ENCODE data around the gene TBX21.

TBX21 gene

DNA sequence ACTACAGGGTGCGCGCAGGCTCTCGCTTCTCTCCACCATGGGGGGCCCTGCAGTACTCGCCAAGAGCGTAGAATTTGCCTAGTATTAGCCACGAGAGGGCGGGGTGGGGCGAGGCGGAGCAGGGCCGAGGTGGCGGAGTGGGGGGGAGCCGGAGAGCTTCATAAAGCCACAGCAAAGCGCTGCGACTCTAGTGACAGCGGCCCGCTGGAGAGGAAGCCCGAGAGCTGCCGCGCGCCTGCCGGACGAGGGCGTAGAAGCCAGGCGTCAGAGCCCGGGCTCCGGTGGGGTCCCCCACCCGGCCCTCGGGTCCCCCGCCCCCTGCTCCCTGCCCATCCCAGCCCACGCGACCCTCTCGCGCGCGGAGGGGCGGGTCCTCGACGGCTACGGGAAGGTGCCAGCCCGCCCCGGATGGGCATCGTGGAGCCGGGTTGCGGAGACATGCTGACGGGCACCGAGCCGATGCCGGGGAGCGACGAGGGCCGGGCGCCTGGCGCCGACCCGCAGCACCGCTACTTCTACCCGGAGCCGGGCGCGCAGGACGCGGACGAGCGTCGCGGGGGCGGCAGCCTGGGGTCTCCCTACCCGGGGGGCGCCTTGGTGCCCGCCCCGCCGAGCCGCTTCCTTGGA lies at the start of gene TBX21 (continued):
- TF ChIP-seq, protein P1, sequence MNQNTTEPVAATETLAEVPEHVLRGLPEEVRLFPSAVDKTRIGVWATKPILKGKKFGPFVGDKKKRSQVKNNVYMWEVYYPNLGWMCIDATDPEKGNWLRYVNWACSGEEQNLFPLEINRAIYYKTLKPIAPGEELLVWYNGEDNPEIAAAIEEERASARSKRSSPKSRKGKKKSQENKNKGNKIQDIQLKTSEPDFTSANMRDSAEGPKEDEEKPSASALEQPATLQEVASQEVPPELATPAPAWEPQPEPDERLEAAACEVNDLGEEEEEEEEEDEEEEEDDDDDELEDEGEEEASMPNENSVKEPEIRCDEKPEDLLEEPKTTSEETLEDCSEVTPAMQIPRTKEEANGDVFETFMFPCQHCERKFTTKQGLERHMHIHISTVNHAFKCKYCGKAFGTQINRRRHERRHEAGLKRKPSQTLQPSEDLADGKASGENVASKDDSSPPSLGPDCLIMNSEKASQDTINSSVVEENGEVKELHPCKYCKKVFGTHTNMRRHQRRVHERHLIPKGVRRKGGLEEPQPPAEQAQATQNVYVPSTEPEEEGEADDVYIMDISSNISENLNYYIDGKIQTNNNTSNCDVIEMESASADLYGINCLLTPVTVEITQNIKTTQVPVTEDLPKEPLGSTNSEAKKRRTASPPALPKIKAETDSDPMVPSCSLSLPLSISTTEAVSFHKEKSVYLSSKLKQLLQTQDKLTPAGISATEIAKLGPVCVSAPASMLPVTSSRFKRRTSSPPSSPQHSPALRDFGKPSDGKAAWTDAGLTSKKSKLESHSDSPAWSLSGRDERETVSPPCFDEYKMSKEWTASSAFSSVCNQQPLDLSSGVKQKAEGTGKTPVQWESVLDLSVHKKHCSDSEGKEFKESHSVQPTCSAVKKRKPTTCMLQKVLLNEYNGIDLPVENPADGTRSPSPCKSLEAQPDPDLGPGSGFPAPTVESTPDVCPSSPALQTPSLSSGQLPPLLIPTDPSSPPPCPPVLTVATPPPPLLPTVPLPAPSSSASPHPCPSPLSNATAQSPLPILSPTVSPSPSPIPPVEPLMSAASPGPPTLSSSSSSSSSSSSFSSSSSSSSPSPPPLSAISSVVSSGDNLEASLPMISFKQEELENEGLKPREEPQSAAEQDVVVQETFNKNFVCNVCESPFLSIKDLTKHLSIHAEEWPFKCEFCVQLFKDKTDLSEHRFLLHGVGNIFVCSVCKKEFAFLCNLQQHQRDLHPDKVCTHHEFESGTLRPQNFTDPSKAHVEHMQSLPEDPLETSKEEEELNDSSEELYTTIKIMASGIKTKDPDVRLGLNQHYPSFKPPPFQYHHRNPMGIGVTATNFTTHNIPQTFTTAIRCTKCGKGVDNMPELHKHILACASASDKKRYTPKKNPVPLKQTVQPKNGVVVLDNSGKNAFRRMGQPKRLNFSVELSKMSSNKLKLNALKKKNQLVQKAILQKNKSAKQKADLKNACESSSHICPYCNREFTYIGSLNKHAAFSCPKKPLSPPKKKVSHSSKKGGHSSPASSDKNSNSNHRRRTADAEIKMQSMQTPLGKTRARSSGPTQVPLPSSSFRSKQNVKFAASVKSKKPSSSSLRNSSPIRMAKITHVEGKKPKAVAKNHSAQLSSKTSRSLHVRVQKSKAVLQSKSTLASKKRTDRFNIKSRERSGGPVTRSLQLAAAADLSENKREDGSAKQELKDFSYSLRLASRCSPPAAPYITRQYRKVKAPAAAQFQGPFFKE (tag by site-specific recombination; IDR thresholded peaks at IDR 0.05; ENCODE audit: borderline replicate concordance): no peak
- no peak for TF ChIP-seq WT1 (tag by site-specific recombination; IDR thresholded peaks at IDR 0.05)
- no peak for TF ChIP-seq ZNF175 (tag by site-specific recombination; IDR thresholded peaks at IDR 0.05)
- TF ChIP-seq, protein P2, sequence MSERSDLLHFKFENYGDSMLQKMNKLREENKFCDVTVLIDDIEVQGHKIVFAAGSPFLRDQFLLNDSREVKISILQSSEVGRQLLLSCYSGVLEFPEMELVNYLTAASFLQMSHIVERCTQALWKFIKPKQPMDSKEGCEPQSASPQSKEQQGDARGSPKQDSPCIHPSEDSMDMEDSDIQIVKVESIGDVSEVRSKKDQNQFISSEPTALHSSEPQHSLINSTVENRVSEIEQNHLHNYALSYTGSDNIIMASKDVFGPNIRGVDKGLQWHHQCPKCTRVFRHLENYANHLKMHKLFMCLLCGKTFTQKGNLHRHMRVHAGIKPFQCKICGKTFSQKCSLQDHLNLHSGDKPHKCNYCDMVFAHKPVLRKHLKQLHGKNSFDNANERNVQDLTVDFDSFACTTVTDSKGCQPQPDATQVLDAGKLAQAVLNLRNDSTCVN (tag by site-specific recombination; optimal IDR thresholded peaks at IDR 0.05): peak; percentile 48
- no peak for TF ChIP-seq ZNF221 (tag by site-specific recombination; IDR thresholded peaks at IDR 0.05; ENCODE audit: borderline replicate concordance)
- peak; percentile 55 for TF ChIP-seq GLIS1 (tag by site-specific recombination; IDR thresholded peaks at IDR 0.05)
- no peak for TF ChIP-seq ZNF138 (tag by site-specific recombination; IDR thresholded peaks at IDR 0.05; ENCODE audit: borderline replicate concordance)
- TF ChIP-seq, protein P3, sequence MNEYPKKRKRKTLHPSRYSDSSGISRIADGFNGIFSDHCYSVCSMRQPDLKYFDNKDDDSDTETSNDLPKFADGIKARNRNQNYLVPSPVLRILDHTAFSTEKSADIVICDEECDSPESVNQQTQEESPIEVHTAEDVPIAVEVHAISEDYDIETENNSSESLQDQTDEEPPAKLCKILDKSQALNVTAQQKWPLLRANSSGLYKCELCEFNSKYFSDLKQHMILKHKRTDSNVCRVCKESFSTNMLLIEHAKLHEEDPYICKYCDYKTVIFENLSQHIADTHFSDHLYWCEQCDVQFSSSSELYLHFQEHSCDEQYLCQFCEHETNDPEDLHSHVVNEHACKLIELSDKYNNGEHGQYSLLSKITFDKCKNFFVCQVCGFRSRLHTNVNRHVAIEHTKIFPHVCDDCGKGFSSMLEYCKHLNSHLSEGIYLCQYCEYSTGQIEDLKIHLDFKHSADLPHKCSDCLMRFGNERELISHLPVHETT (tag by site-specific recombination; IDR thresholded peaks at IDR 0.05): no peak
- TF ChIP-seq EGR2 (tag by site-specific recombination; IDR thresholded peaks at IDR 0.05; ENCODE audit: low read depth): 0 out of 2 replicates have a peak, but pooled peaks have one; percentile 10
- TF ChIP-seq ZNF202 (tag by site-specific recombination; IDR thresholded peaks at IDR 0.05; ENCODE audit: borderline replicate concordance): no peak
- peak; percentile 74 for TF ChIP-seq GLIS2 (tag by site-specific recombination; IDR thresholded peaks at IDR 0.05)
- TF ChIP-seq, protein P4, sequence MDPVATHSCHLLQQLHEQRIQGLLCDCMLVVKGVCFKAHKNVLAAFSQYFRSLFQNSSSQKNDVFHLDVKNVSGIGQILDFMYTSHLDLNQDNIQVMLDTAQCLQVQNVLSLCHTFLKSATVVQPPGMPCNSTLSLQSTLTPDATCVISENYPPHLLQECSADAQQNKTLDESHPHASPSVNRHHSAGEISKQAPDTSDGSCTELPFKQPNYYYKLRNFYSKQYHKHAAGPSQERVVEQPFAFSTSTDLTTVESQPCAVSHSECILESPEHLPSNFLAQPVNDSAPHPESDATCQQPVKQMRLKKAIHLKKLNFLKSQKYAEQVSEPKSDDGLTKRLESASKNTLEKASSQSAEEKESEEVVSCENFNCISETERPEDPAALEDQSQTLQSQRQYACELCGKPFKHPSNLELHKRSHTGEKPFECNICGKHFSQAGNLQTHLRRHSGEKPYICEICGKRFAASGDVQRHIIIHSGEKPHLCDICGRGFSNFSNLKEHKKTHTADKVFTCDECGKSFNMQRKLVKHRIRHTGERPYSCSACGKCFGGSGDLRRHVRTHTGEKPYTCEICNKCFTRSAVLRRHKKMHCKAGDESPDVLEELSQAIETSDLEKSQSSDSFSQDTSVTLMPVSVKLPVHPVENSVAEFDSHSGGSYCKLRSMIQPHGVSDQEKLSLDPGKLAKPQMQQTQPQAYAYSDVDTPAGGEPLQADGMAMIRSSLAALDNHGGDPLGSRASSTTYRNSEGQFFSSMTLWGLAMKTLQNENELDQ (tag by site-specific recombination; IDR thresholded peaks at IDR 0.05; ENCODE audit: low read depth): no peak
- 0 out of 2 replicates have a peak, but pooled peaks have one; percentile 18 for TF ChIP-seq SP2 (tag by site-specific recombination; IDR thresholded peaks at IDR 0.05)
- TF ChIP-seq SP7 (tag by site-specific recombination; IDR thresholded peaks at IDR 0.05): 0 out of 2 replicates have a peak, but pooled peaks have one; percentile 25
- TF ChIP-seq ZSCAN23 (tag by site-specific recombination; IDR thresholded peaks at IDR 0.05): no peak
- TF ChIP-seq ZNF654 (tag by site-specific recombination; IDR thresholded peaks at IDR 0.05; ENCODE audit: low read depth): no peak
- no peak for TF ChIP-seq YY2 (tag by site-specific recombination; IDR thresholded peaks at IDR 0.05)
- no peak for TF ChIP-seq ZNF707 (tag by site-specific recombination; IDR thresholded peaks at IDR 0.05)
- no peak for TF ChIP-seq ZNF658 (tag by site-specific recombination; IDR thresholded peaks at IDR 0.05)
- TF ChIP-seq, protein P5, sequence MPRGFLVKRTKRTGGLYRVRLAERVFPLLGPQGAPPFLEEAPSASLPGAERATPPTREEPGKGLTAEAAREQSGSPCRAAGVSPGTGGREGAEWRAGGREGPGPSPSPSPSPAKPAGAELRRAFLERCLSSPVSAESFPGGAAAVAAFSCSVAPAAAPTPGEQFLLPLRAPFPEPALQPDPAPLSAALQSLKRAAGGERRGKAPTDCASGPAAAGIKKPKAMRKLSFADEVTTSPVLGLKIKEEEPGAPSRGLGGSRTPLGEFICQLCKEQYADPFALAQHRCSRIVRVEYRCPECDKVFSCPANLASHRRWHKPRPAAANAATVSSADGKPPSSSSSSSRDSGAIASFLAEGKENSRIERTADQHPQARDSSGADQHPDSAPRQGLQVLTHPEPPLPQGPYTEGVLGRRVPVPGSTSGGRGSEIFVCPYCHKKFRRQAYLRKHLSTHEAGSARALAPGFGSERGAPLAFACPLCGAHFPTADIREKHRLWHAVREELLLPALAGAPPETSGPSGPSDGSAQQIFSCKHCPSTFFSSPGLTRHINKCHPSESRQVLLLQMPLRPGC (tag by site-specific recombination; IDR thresholded peaks at IDR 0.05): no peak
- no peak for TF ChIP-seq IKZF3 (tag by site-specific recombination; IDR thresholded peaks at IDR 0.05)
- TF ChIP-seq, protein P6, sequence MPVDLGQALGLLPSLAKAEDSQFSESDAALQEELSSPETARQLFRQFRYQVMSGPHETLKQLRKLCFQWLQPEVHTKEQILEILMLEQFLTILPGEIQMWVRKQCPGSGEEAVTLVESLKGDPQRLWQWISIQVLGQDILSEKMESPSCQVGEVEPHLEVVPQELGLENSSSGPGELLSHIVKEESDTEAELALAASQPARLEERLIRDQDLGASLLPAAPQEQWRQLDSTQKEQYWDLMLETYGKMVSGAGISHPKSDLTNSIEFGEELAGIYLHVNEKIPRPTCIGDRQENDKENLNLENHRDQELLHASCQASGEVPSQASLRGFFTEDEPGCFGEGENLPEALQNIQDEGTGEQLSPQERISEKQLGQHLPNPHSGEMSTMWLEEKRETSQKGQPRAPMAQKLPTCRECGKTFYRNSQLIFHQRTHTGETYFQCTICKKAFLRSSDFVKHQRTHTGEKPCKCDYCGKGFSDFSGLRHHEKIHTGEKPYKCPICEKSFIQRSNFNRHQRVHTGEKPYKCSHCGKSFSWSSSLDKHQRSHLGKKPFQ (tag by site-specific recombination; IDR thresholded peaks at IDR 0.05): no peak
- TF ChIP-seq, protein P7, sequence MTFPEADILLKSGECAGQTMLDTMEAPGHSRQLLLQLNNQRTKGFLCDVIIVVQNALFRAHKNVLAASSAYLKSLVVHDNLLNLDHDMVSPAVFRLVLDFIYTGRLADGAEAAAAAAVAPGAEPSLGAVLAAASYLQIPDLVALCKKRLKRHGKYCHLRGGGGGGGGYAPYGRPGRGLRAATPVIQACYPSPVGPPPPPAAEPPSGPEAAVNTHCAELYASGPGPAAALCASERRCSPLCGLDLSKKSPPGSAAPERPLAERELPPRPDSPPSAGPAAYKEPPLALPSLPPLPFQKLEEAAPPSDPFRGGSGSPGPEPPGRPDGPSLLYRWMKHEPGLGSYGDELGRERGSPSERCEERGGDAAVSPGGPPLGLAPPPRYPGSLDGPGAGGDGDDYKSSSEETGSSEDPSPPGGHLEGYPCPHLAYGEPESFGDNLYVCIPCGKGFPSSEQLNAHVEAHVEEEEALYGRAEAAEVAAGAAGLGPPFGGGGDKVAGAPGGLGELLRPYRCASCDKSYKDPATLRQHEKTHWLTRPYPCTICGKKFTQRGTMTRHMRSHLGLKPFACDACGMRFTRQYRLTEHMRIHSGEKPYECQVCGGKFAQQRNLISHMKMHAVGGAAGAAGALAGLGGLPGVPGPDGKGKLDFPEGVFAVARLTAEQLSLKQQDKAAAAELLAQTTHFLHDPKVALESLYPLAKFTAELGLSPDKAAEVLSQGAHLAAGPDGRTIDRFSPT (tag by site-specific recombination; IDR thresholded peaks at IDR 0.05): no peak

Measured in HEK293 (cell line).